ENCODE results near the gene KCNQ1OT1. TPM values are rescaled to one million over a fixed set of nuclear protein-coding genes. Genes with fewer than 3 reads are reported as not detected.

KCNQ1OT1 gene
- total RNA-seq, 1 experiment from 2014 or later: 2.4 TPM

DNA sequence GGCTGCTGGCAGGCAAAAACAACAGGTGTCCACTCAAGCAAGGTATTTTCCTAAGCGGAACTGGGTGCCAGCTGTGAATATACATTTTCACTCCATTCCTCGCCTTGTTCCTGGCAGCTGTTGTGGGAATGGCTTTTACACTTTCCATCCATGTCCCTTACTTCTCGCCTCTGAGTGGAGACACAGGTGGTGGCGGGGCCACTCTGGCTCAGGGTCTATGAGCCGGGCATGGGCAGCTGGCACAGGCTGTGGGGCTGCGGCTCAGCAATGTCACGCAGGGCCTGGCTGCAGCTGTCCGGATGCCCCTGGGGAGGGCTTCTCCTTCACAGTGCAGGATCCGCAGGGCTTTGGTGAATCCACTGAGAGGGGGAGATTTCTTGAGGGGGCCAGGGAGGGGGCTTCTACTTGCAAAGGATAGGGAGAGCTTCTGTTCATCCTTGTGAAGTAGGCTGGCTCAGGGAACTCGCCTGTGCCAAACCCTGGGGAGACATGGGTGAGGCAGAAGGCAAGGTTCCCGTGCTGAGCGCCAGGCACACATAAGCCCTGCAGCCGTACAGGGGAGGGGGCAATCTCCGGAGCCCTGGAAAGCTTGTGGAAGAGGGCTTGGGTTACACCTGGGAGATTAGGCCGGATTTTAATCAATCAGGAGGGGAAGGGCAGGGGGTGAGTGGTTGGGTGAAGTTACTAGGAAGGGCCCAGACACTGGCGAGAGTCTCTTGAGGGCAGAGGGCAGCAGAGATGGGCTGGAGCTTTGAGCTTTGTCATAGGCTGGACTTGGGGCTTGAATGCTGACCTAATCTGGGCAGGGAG, 45.7 kb downstream of the KCNQ1OT1 start:
- Mint-ChIP-seq H3K9me3 (peaks cover 79% of the 10 kb centered on the region), H3K27ac (no peak overlapping the region), H3K27me3 (ENCODE audit: low read depth) (peaks cover 100% of the 10 kb centered on the region; the same call in 1 of the 2 replicates), H3K36me3 (peaks cover 85% of the 10 kb centered on the region), H3K4me3 (no peak overlapping the region), H3K4me1 (0 out of 2 replicates have a peak, but pooled peaks cover 4% of the 10 kb centered on the region)
- ChIA-PET POLR2A (no interaction called here), CTCF (interaction anchor here (0.7 to 1.5 kb wide), 4 partner anchors 32 to 238 kb away, joined by 3 to 6 read pairs (median 3); no protein-coding TSS in a partner anchor)
- DNase-seq (ENCODE audit: low spot score) (no peak), ATAC-seq (no peak; the same call in 1 of the 2 replicates)
- TF ChIP-seq ZNF263 (CRISPR knock-in tag; IDR thresholded peaks at IDR 0.05; ENCODE audit: low read depth): no peak
- TF ChIP-seq, protein P1, sequence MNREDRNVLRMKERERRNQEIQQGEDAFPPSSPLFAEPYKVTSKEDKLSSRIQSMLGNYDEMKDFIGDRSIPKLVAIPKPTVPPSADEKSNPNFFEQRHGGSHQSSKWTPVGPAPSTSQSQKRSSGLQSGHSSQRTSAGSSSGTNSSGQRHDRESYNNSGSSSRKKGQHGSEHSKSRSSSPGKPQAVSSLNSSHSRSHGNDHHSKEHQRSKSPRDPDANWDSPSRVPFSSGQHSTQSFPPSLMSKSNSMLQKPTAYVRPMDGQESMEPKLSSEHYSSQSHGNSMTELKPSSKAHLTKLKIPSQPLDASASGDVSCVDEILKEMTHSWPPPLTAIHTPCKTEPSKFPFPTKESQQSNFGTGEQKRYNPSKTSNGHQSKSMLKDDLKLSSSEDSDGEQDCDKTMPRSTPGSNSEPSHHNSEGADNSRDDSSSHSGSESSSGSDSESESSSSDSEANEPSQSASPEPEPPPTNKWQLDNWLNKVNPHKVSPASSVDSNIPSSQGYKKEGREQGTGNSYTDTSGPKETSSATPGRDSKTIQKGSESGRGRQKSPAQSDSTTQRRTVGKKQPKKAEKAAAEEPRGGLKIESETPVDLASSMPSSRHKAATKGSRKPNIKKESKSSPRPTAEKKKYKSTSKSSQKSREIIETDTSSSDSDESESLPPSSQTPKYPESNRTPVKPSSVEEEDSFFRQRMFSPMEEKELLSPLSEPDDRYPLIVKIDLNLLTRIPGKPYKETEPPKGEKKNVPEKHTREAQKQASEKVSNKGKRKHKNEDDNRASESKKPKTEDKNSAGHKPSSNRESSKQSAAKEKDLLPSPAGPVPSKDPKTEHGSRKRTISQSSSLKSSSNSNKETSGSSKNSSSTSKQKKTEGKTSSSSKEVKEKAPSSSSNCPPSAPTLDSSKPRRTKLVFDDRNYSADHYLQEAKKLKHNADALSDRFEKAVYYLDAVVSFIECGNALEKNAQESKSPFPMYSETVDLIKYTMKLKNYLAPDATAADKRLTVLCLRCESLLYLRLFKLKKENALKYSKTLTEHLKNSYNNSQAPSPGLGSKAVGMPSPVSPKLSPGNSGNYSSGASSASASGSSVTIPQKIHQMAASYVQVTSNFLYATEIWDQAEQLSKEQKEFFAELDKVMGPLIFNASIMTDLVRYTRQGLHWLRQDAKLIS (CRISPR knock-in tag; IDR thresholded peaks at IDR 0.05; ENCODE audit: borderline replicate concordance): no peak
- no peak for TF ChIP-seq SMAD3 (CRISPR knock-in tag; IDR thresholded peaks at IDR 0.05; ENCODE audit: borderline replicate concordance)
- TF ChIP-seq, protein P2, sequence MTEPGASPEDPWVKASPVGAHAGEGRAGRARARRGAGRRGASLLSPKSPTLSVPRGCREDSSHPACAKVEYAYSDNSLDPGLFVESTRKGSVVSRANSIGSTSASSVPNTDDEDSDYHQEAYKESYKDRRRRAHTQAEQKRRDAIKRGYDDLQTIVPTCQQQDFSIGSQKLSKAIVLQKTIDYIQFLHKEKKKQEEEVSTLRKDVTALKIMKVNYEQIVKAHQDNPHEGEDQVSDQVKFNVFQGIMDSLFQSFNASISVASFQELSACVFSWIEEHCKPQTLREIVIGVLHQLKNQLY (CRISPR knock-in tag; IDR thresholded peaks at IDR 0.05): no peak
- TF ChIP-seq, protein P3, sequence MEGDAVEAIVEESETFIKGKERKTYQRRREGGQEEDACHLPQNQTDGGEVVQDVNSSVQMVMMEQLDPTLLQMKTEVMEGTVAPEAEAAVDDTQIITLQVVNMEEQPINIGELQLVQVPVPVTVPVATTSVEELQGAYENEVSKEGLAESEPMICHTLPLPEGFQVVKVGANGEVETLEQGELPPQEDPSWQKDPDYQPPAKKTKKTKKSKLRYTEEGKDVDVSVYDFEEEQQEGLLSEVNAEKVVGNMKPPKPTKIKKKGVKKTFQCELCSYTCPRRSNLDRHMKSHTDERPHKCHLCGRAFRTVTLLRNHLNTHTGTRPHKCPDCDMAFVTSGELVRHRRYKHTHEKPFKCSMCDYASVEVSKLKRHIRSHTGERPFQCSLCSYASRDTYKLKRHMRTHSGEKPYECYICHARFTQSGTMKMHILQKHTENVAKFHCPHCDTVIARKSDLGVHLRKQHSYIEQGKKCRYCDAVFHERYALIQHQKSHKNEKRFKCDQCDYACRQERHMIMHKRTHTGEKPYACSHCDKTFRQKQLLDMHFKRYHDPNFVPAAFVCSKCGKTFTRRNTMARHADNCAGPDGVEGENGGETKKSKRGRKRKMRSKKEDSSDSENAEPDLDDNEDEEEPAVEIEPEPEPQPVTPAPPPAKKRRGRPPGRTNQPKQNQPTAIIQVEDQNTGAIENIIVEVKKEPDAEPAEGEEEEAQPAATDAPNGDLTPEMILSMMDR (IDR thresholded peaks at IDR 0.05): no peak
- TF ChIP-seq ZNF121 (CRISPR knock-in tag; IDR thresholded peaks at IDR 0.05): no peak
- no peak for TF ChIP-seq HMGA2 (CRISPR knock-in tag; IDR thresholded peaks at IDR 0.05)
- TF ChIP-seq, protein P4, sequence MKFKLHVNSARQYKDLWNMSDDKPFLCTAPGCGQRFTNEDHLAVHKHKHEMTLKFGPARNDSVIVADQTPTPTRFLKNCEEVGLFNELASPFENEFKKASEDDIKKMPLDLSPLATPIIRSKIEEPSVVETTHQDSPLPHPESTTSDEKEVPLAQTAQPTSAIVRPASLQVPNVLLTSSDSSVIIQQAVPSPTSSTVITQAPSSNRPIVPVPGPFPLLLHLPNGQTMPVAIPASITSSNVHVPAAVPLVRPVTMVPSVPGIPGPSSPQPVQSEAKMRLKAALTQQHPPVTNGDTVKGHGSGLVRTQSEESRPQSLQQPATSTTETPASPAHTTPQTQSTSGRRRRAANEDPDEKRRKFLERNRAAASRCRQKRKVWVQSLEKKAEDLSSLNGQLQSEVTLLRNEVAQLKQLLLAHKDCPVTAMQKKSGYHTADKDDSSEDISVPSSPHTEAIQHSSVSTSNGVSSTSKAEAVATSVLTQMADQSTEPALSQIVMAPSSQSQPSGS (CRISPR knock-in tag; IDR thresholded peaks at IDR 0.05; ENCODE audit: borderline replicate concordance, low read depth): no peak
- TF ChIP-seq ZNF138 (CRISPR knock-in tag; conservative IDR thresholded peaks at IDR 0.05): no peak
- TF ChIP-seq, protein P5, sequence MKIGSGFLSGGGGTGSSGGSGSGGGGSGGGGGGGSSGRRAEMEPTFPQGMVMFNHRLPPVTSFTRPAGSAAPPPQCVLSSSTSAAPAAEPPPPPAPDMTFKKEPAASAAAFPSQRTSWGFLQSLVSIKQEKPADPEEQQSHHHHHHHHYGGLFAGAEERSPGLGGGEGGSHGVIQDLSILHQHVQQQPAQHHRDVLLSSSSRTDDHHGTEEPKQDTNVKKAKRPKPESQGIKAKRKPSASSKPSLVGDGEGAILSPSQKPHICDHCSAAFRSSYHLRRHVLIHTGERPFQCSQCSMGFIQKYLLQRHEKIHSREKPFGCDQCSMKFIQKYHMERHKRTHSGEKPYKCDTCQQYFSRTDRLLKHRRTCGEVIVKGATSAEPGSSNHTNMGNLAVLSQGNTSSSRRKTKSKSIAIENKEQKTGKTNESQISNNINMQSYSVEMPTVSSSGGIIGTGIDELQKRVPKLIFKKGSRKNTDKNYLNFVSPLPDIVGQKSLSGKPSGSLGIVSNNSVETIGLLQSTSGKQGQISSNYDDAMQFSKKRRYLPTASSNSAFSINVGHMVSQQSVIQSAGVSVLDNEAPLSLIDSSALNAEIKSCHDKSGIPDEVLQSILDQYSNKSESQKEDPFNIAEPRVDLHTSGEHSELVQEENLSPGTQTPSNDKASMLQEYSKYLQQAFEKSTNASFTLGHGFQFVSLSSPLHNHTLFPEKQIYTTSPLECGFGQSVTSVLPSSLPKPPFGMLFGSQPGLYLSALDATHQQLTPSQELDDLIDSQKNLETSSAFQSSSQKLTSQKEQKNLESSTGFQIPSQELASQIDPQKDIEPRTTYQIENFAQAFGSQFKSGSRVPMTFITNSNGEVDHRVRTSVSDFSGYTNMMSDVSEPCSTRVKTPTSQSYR (CRISPR knock-in tag; IDR thresholded peaks at IDR 0.05): no peak
- TF ChIP-seq FOXK1 (CRISPR knock-in tag; IDR thresholded peaks at IDR 0.05): no peak
- no peak for TF ChIP-seq SOX15 (CRISPR knock-in tag; IDR thresholded peaks at IDR 0.05)
- TF ChIP-seq ZNF232 (CRISPR knock-in tag; IDR thresholded peaks at IDR 0.05): no peak
- TF ChIP-seq GABPB1 (CRISPR knock-in tag; IDR thresholded peaks at IDR 0.05): no peak
- TF ChIP-seq ELF4 (CRISPR knock-in tag; IDR thresholded peaks at IDR 0.05; ENCODE audit: low read depth): no peak
- TF ChIP-seq, protein P6, sequence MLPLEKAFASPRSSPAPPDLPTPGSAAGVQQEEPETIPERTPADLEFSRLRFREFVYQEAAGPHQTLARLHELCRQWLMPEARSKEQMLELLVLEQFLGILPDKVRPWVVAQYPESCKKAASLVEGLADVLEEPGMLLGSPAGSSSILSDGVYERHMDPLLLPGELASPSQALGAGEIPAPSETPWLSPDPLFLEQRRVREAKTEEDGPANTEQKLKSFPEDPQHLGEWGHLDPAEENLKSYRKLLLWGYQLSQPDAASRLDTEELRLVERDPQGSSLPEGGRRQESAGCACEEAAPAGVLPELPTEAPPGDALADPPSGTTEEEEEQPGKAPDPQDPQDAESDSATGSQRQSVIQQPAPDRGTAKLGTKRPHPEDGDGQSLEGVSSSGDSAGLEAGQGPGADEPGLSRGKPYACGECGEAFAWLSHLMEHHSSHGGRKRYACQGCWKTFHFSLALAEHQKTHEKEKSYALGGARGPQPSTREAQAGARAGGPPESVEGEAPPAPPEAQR (CRISPR knock-in tag; IDR thresholded peaks at IDR 0.05): no peak
- no peak for TF ChIP-seq MXD4 (CRISPR knock-in tag; IDR thresholded peaks at IDR 0.05; ENCODE audit: borderline replicate concordance)
- TF ChIP-seq, protein P7, sequence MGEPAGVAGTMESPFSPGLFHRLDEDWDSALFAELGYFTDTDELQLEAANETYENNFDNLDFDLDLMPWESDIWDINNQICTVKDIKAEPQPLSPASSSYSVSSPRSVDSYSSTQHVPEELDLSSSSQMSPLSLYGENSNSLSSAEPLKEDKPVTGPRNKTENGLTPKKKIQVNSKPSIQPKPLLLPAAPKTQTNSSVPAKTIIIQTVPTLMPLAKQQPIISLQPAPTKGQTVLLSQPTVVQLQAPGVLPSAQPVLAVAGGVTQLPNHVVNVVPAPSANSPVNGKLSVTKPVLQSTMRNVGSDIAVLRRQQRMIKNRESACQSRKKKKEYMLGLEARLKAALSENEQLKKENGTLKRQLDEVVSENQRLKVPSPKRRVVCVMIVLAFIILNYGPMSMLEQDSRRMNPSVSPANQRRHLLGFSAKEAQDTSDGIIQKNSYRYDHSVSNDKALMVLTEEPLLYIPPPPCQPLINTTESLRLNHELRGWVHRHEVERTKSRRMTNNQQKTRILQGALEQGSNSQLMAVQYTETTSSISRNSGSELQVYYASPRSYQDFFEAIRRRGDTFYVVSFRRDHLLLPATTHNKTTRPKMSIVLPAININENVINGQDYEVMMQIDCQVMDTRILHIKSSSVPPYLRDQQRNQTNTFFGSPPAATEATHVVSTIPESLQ (CRISPR knock-in tag; IDR thresholded peaks at IDR 0.05): no peak
- TF ChIP-seq, protein P8, sequence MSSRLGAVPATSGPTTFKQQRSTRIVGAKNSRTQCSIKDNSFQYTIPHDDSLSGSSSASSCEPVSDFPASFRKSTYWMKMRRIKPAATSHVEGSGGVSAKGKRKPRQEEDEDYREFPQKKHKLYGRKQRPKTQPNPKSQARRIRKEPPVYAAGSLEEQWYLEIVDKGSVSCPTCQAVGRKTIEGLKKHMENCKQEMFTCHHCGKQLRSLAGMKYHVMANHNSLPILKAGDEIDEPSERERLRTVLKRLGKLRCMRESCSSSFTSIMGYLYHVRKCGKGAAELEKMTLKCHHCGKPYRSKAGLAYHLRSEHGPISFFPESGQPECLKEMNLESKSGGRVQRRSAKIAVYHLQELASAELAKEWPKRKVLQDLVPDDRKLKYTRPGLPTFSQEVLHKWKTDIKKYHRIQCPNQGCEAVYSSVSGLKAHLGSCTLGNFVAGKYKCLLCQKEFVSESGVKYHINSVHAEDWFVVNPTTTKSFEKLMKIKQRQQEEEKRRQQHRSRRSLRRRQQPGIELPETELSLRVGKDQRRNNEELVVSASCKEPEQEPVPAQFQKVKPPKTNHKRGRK (CRISPR knock-in tag; IDR thresholded peaks at IDR 0.05; ENCODE audit: borderline replicate concordance): no peak
- TF ChIP-seq RELA (CRISPR knock-in tag; IDR thresholded peaks at IDR 0.05; ENCODE audit: borderline replicate concordance): no peak
